Trophoblast cell (in vitro differentiated cells and primary cell): Measurements from ENCODE around the gene COL4A1.
A peak's percentile ranks its signal among the peaks of the same experiment; 100 is the strongest.

Experiments
- DNase-seq, 2 donors: peaks; one replicate each; pipeline ENCODE4 v3.0.0-alpha.2; 2016
- H2AFZ ChIP-seq: 2 replicates; pipeline ENCODE4 v1.6.1; 2013; ENCODE audit warnings: low read length, moderate library complexity, mild to moderate bottlenecking; ENCODE audit not compliant: insufficient read depth, poor library complexity
- H2AK5ac ChIP-seq: 2 replicates; pipeline ENCODE4 v1.6.1; 2013; ENCODE audit warnings: mild to moderate bottlenecking, low read length
- H2BK120ac ChIP-seq: 2 replicates; pipeline ENCODE4 v1.6.1; 2013; ENCODE audit warnings: low read length, mild to moderate bottlenecking, moderate library complexity; ENCODE audit not compliant: insufficient read depth, poor library complexity
- H2BK12ac ChIP-seq: 2 replicates; pipeline ENCODE4 v1.6.1; 2013; ENCODE audit warnings: mild to moderate bottlenecking, low read length, moderate library complexity
- H2BK5ac ChIP-seq: 2 replicates; pipeline ENCODE4 v1.6.1; 2013; ENCODE audit warnings: low read length, low read depth, moderate library complexity, mild to moderate bottlenecking; ENCODE audit not compliant: poor library complexity
- H3K14ac ChIP-seq: 2 replicates; pipeline ENCODE4 v1.6.1; 2013; ENCODE audit warnings: mild to moderate bottlenecking, low read length
- H3K18ac ChIP-seq: 2 replicates; pipeline ENCODE4 v1.6.1; 2013; ENCODE audit warnings: mild to moderate bottlenecking, low read length
- H3K23ac ChIP-seq: 2 replicates; pipeline ENCODE4 v1.6.1; 2013; ENCODE audit warnings: low read length
- H3K27ac ChIP-seq: 2 replicates; pipeline ENCODE4 v1.5.1; 2013; ENCODE audit warnings: low read depth, mild to moderate bottlenecking, inconsistent platforms, low read length, moderate library complexity
- H3K27me3 ChIP-seq: 2 replicates; pipeline ENCODE4 v1.6.1; 2013; ENCODE audit warnings: inconsistent platforms, mild to moderate bottlenecking, low read length, moderate library complexity; ENCODE audit not compliant: insufficient read depth
- H3K36me3 ChIP-seq, 2 experiments: 1 replicate in 1 of 2; 2 replicates in 1 of 2; pipeline ENCODE4 v1.6.1; 2013; ENCODE audit warnings: low read length in 2 of 2, mild to moderate bottlenecking in 2 of 2, moderate library complexity in 1 of 2; ENCODE audit not compliant: insufficient read depth in 2 of 2, control insufficient read depth in 1 of 2
- H3K4ac ChIP-seq: 2 replicates; pipeline ENCODE4 v1.6.1; 2013; ENCODE audit warnings: low read depth, mild to moderate bottlenecking, low read length, moderate library complexity
- H3K4me1 ChIP-seq, 2 experiments: 1 replicate in 1 of 2; 2 replicates in 1 of 2; pipeline ENCODE4 v1.6.1; 2013; ENCODE audit warnings: low read length in 2 of 2, mild to moderate bottlenecking in 2 of 2, moderate library complexity in 1 of 2; ENCODE audit not compliant: insufficient read depth in 2 of 2, control insufficient read depth in 1 of 2
- H3K4me2 ChIP-seq: 2 replicates; pipeline ENCODE4 v1.6.1; 2013; ENCODE audit warnings: inconsistent platforms, mild to moderate bottlenecking, low read length, moderate library complexity
- H3K4me3 ChIP-seq: 2 replicates; pipeline ENCODE4 v1.5.1; 2013; ENCODE audit warnings: mild to moderate bottlenecking, low read depth, low read length, inconsistent platforms
- H3K79me1 ChIP-seq: one replicate; pipeline ENCODE4 v1.6.1; 2013; ENCODE audit warnings: low read length
- H3K79me2 ChIP-seq: 2 replicates; pipeline ENCODE4 v1.6.1; 2013; ENCODE audit warnings: low read length, mild to moderate bottlenecking; ENCODE audit not compliant: control insufficient read depth, insufficient read depth, poor library complexity
- H3K9ac ChIP-seq: 2 replicates; pipeline ENCODE4 v1.6.1; 2013; ENCODE audit warnings: mild to moderate bottlenecking, low read length
- H3K9me3 ChIP-seq: 2 replicates; pipeline ENCODE4 v1.6.1; 2013; ENCODE audit warnings: low read depth, mild to moderate bottlenecking, control low read depth, inconsistent platforms, low read length; ENCODE audit not compliant: insufficient read depth
- H4K12ac ChIP-seq: 2 replicates; pipeline ENCODE4 v1.6.1; 2013; ENCODE audit warnings: low read depth, mild to moderate bottlenecking, low read length, moderate library complexity
- H4K8ac ChIP-seq: 2 replicates; pipeline ENCODE4 v1.6.1; 2013; ENCODE audit warnings: low read depth, mild to moderate bottlenecking, low read length, moderate library complexity
- H4K91ac ChIP-seq: one replicate; pipeline ENCODE4 v1.6.1; 2013; ENCODE audit warnings: low read depth, mild to moderate bottlenecking, low read length, moderate library complexity
- WGBS: extraction: QIAGEN DNeasy Blood & Tissue Kit; methylation state at CpG from one replicate; pipeline ENCODE4 v1.1.7; 2013; ENCODE audit warnings: missing lambda C conversion rate; ENCODE audit not compliant: insufficient read length, insufficient coverage; ENCODE audit errors: extremely low coverage; 5-methylcytosine and 5-hydroxymethylcytosine counted together

COL4A1 gene

DNA sequence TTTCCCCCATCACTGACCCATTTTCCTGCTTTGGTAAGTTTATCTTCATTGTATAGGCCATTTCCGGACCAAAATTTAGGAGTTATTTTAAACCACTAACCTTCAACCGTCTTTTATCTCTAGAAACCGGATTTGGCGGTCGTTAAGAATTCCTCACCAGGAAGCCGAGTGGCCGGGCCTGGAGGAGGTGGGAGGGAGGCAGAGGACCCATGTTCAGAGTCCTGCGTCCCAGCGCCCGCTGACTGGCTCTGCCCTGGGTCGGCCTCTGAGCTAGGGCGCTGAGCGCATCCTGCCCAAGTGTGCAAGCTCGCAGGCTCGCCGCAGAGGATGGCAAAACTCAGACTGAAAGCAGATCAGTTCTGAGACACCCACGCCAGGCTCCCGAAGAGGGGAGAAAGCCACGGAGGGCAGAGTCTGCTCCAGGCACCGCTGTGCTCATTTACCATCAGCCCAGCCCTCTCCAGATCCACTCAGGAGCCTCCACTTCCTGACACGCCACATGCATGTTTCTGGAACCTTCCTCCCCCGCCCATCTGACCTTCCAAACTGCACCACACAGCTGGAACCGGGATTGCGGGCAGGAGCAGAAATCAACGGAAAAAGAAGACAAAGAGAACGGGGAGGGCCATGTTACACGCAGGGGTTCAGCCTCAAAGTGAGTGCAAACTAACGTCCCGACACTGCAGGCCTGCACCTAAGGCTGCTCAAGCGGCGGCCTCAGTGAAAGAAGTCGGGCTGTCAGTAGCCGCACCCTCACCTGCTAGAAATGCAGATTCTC lies 8.3 kb downstream of the COL4A1 start:
- Histone ChIP-seq H3K23ac (no peak overlapping the region), H2AFZ (no peak overlapping the region), H3K27ac (no peak overlapping the region), H4K91ac (no peak overlapping the region), H2BK120ac (no peak overlapping the region), H3K18ac (peak overlapping the region; percentile 8), H3K27me3 (no peaks in the 10 kb centered on the region), H2AK5ac (no peak overlapping the region), H2BK12ac (no peak overlapping the region), H3K4me2 (no peak overlapping the region), H3K4ac (peak overlapping the region; percentile 53), H3K36me3 (peaks cover 13 to 26% of the 10 kb centered on the region in 2 experiments), H3K4me3 (no peak overlapping the region), H3K9me3 (no peaks in the 10 kb centered on the region), H3K79me2 (peaks cover 5% of the 10 kb centered on the region), H3K79me1 (peaks cover 4% of the 10 kb centered on the region), H3K9ac (no peak overlapping the region), H4K8ac (no peak overlapping the region), H3K14ac (no peak overlapping the region), H2BK5ac (no peak overlapping the region), H4K12ac (no peak overlapping the region), H3K4me1 (peaks cover 13 to 21% of the 10 kb centered on the region in 2 experiments)
- WGBS = no CpG with 5 or more reads among the region's 33 CpGs
- no peak for DNase-seq

GRCh38 chr13:110297766-110298504 lies 9.0 kb downstream of the COL4A1 start:
- Histone ChIP-seq H3K4me3 (no peak overlapping the region), H2BK5ac (no peak overlapping the region), H3K9me3 (no peaks in the 10 kb centered on the region), H4K8ac (no peak overlapping the region), H2AFZ (no peak overlapping the region), H3K4me2 (no peak overlapping the region), H3K4me1 (peaks cover 10 to 19% of the 10 kb centered on the region in 2 experiments), H3K9ac (no peak overlapping the region), H2BK12ac (no peak overlapping the region), H3K23ac (no peak overlapping the region), H3K27ac (no peak overlapping the region), H3K27me3 (no peaks in the 10 kb centered on the region), H3K79me2 (peaks cover 3% of the 10 kb centered on the region), H3K4ac (no peak overlapping the region), H3K18ac (no peak overlapping the region), H4K91ac (no peak overlapping the region), H3K36me3 (peaks cover 11 to 22% of the 10 kb centered on the region in 2 experiments), H2BK120ac (no peak overlapping the region), H3K79me1 (peaks cover 4% of the 10 kb centered on the region), H3K14ac (no peak overlapping the region), H2AK5ac (no peak overlapping the region), H4K12ac (no peak overlapping the region)
- DNase-seq = peak in 1 of 2 donors; percentile 36
- WGBS = no CpG with 5 or more reads among the region's 12 CpGs

GRCh38 chr13:110297011-110297410 lies 9.9 kb downstream of the COL4A1 start:
- no peak overlapping the region for H3K9ac ChIP-seq
- peaks cover 6 to 15% of the 10 kb centered on the region in 2 experiments for H3K4me1 ChIP-seq
- H3K79me2 ChIP-seq = peaks cover under 1% of the 10 kb centered on the region
- no peaks in the 10 kb centered on the region for H3K9me3 ChIP-seq
- H3K14ac ChIP-seq = no peak overlapping the region
- no peak overlapping the region for H2BK12ac ChIP-seq
- H3K79me1 ChIP-seq = peaks cover 4% of the 10 kb centered on the region
- H3K4me2 ChIP-seq = no peak overlapping the region
- no peak overlapping the region for H2AK5ac ChIP-seq
- DNase-seq = no peak
- no peak overlapping the region for H3K4me3 ChIP-seq
- H3K23ac ChIP-seq = no peak overlapping the region
- H2AFZ ChIP-seq = no peak overlapping the region
- H2BK5ac ChIP-seq = no peak overlapping the region
- H4K91ac ChIP-seq = no peak overlapping the region
- no peak overlapping the region for H3K18ac ChIP-seq
- no peak overlapping the region for H4K8ac ChIP-seq
- no peak overlapping the region for H3K27ac ChIP-seq
- peak overlapping the region; percentile 52 for H3K4ac ChIP-seq
- no peaks in the 10 kb centered on the region for H3K27me3 ChIP-seq
- H2BK120ac ChIP-seq = no peak overlapping the region
- H4K12ac ChIP-seq = no peak overlapping the region
- peaks cover 12 to 18% of the 10 kb centered on the region in 2 experiments for H3K36me3 ChIP-seq
- WGBS = no CpG with 5 or more reads among the region's 6 CpGs

GRCh38 chr13:110294622-110295021 lies 12.3 kb downstream of the COL4A1 start:
- Histone ChIP-seq H3K27ac (no peak overlapping the region), H3K4me3 (no peak overlapping the region), H3K36me3 (peaks cover 17 to 26% of the 10 kb centered on the region in 2 experiments), H4K91ac (no peak overlapping the region), H4K8ac (no peak overlapping the region), H3K4me2 (no peak overlapping the region), H3K18ac (no peak overlapping the region), H3K27me3 (no peaks in the 10 kb centered on the region), H2AFZ (no peak overlapping the region), H3K4ac (no peak overlapping the region), H2BK120ac (no peak overlapping the region), H2BK12ac (no peak overlapping the region), H3K9me3 (no peaks in the 10 kb centered on the region), H2AK5ac (no peak overlapping the region), H3K4me1 (peaks cover 0 to 5% of the 10 kb centered on the region in 2 experiments), H2BK5ac (no peak overlapping the region), H3K14ac (no peak overlapping the region), H3K79me2 (no peaks in the 10 kb centered on the region), H4K12ac (no peak overlapping the region), H3K9ac (no peak overlapping the region), H3K79me1 (no peaks in the 10 kb centered on the region), H3K23ac (no peak overlapping the region)
- DNase-seq = no peak
